HFFc6 (cell line): ENCODE data around the gene MYH6. TPM values are rescaled to one million over a fixed set of nuclear protein-coding genes. Genes with fewer than 3 reads are reported as not detected.

Experiments
- DNase-seq: peaks from one replicate; pipeline ENCODE4 v3.0.0-alpha.2; 2018
- H3K27ac Mint-ChIP-seq: 2 replicates; pipeline ENCODE4 v1.8.0; 2020; ENCODE audit warnings: mild to moderate bottlenecking, mixed read lengths
- H3K27me3 Mint-ChIP-seq: 2 replicates; pipeline ENCODE4 v1.8.0; 2021; ENCODE audit warnings: mild to moderate bottlenecking, moderate library complexity, mixed read lengths; ENCODE audit not compliant: insufficient read depth
- H3K36me3 Mint-ChIP-seq: 2 replicates; pipeline ENCODE4 v1.8.0; 2021; ENCODE audit warnings: low read depth, mixed read lengths
- H3K4me1 Mint-ChIP-seq: 2 replicates; pipeline ENCODE4 v1.8.0; 2020; ENCODE audit warnings: low read depth, mixed read lengths
- H3K4me3 Mint-ChIP-seq: 2 replicates; pipeline ENCODE4 v1.8.0; 2020; ENCODE audit warnings: mild to moderate bottlenecking, moderate library complexity, mixed read lengths
- H3K9me3 Mint-ChIP-seq: 2 replicates; pipeline ENCODE4 v1.8.0; 2020; ENCODE audit warnings: mild to moderate bottlenecking, mixed read lengths
- CTCF ChIP-seq: fragments of 200-600 bp; sonication (generic); IDR thresholded peaks from 2 replicates; pipeline ENCODE4 v1.5.0; 2021; ENCODE audit warnings: antibody characterized with exemption, mild to moderate bottlenecking
- total RNA-seq, 6 experiments: library from RNA; stranded (reverse); fragmentation: NEBNext Ultra II Directional; extraction: Animal tissue kit (Norgen Biotek cat#: 25700); gene quantifications; 2 replicates in 1 of 6; 3 replicates in 5 of 6; pipeline ENCODE4 v1.2.3, GENCODE V29; 2021

MYH6 gene
- total RNA-seq, 6 experiments from 2014 or later: not detected

- TF ChIP-seq CTCF: no peak
- no peak for DNase-seq
- Mint-ChIP-seq H3K4me1 (peaks cover 23% of the 10 kb centered on the region), H3K9me3 (no peaks in the 10 kb centered on the region), H3K27ac (no peak overlapping the region), H3K36me3 (no peaks in the 10 kb centered on the region), H3K27me3 (peaks cover 12% of the 10 kb centered on the region), H3K4me3 (no peak overlapping the region)
Measured at GRCh38 chr14:23357261-23357660, 50.8 kb downstream of the MYH6 start.

GRCh38 chr14:23356662-23357061 lies 51.4 kb downstream of the MYH6 start:
- Mint-ChIP-seq H3K4me1 (peaks cover 19% of the 10 kb centered on the region), H3K4me3 (no peak overlapping the region), H3K27ac (no peak overlapping the region), H3K36me3 (no peaks in the 10 kb centered on the region), H3K27me3 (peaks cover 9% of the 10 kb centered on the region), H3K9me3 (no peaks in the 10 kb centered on the region)
- no peak for TF ChIP-seq CTCF
- DNase-seq: no peak

- no peaks in the 10 kb centered on the region for H3K9me3 Mint-ChIP-seq
- no peak for TF ChIP-seq CTCF
- H3K4me1 Mint-ChIP-seq: peaks cover 12% of the 10 kb centered on the region
- DNase-seq: no peak
- peaks cover 5% of the 10 kb centered on the region; the same call in 1 of the 2 replicates for H3K36me3 Mint-ChIP-seq
- H3K4me3 Mint-ChIP-seq: no peak overlapping the region
- H3K27me3 Mint-ChIP-seq: peaks cover 9% of the 10 kb centered on the region
- no peak overlapping the region for H3K27ac Mint-ChIP-seq
Measured at GRCh38 chr14:23355871-23356435, 52.1 kb downstream of the MYH6 start.

GRCh38 chr14:23354990-23355389 lies 53.1 kb downstream of the MYH6 start:
- TF ChIP-seq CTCF: no peak
- Mint-ChIP-seq H3K4me3 (no peak overlapping the region), H3K36me3 (peaks cover 8% of the 10 kb centered on the region; the same call in 1 of the 2 replicates), H3K27ac (no peak overlapping the region), H3K4me1 (peaks cover 10% of the 10 kb centered on the region; the same call in 1 of the 2 replicates), H3K9me3 (no peaks in the 10 kb centered on the region), H3K27me3 (peaks cover 14% of the 10 kb centered on the region)
- DNase-seq: no peak

GRCh38 chr14:23353433-23353780 lies 54.7 kb downstream of the MYH6 start:
- peaks cover 14% of the 10 kb centered on the region for H3K27me3 Mint-ChIP-seq
- H3K27ac Mint-ChIP-seq: peak overlapping the region; percentile 47

More at GRCh38 chr14:23353433-23353780, 54.7 kb downstream of the MYH6 start:
- no peak for DNase-seq
- peaks cover 8% of the 10 kb centered on the region; the same call in 1 of the 2 replicates for H3K36me3 Mint-ChIP-seq
- H3K4me3 Mint-ChIP-seq: peak overlapping the region; percentile 79
- no peaks in the 10 kb centered on the region for H3K9me3 Mint-ChIP-seq
- TF ChIP-seq CTCF: no peak
- peaks cover 10% of the 10 kb centered on the region; the same call in 1 of the 2 replicates for H3K4me1 Mint-ChIP-seq
